Measurements from ENCODE around the gene GJC3.

GJC3 gene

GRCh38 chr7:99920149-99920548, 9.3 kb downstream of the GJC3 start:
- Histone ChIP-seq H3K27ac (peak overlapping the region; percentile 81; the same call in 1 of the 2 replicates), H3K9ac (ENCODE audit: insufficient read length) (peak overlapping the region; percentile 95), H3K36me3 (ENCODE audit: insufficient read depth, low read length) (peaks cover 18% of the 10 kb centered on the region), H3K9me3 (ENCODE audit: low read depth, low read length) (no peaks in the 10 kb centered on the region), H3K4me3 (peak overlapping the region; percentile 90)
- TF ChIP-seq EZH2 (IDR thresholded peaks at IDR 0.05) (no peak), FOXP2 (optimal IDR thresholded peaks at IDR 0.05; ENCODE audit: control extremely low read depth, extremely low read length, insufficient read depth) (no peak), POLR2AphosphoS5 (IDR thresholded peaks at IDR 0.05; ENCODE audit: borderline replicate concordance, low read depth, low read length) (no peak)
- no peak for DNase-seq (ENCODE audit: low read depth, low spot score)

- Histone ChIP-seq H3K27ac (peak overlapping the region; percentile 81), H3K9ac (ENCODE audit: insufficient read length) (peak overlapping the region; percentile 95), H3K36me3 (ENCODE audit: insufficient read depth, low read length) (peaks cover 18% of the 10 kb centered on the region), H3K4me3 (peak overlapping the region; percentile 90), H3K9me3 (ENCODE audit: low read depth, low read length) (no peaks in the 10 kb centered on the region)
- DNase-seq (ENCODE audit: low read depth, low spot score) = no peak
- no peak; the same call in 1 of the 2 replicates for TF ChIP-seq POLR2AphosphoS5 (IDR thresholded peaks at IDR 0.05; ENCODE audit: borderline replicate concordance, low read depth, low read length)
- TF ChIP-seq FOXP2 (optimal IDR thresholded peaks at IDR 0.05; ENCODE audit: control extremely low read depth, extremely low read length, insufficient read depth) = no peak
- no peak for TF ChIP-seq EZH2 (IDR thresholded peaks at IDR 0.05)
Measured at GRCh38 chr7:99919814-99920112, 9.7 kb downstream of the GJC3 start.

- peaks cover 18% of the 10 kb centered on the region for H3K36me3 ChIP-seq (ENCODE audit: insufficient read depth, low read length)
- peak; percentile 94 for TF ChIP-seq POLR2AphosphoS5 (IDR thresholded peaks at IDR 0.05; ENCODE audit: borderline replicate concordance, low read depth, low read length)
- TF ChIP-seq EZH2 (IDR thresholded peaks at IDR 0.05) = no peak
- no peaks in the 10 kb centered on the region for H3K9me3 ChIP-seq (ENCODE audit: low read depth, low read length)
- peak within 1 kb of the TSS; percentile 95 for H3K9ac ChIP-seq (ENCODE audit: insufficient read length)
- peak within 1 kb of the TSS; percentile 81 for H3K27ac ChIP-seq
- H3K4me3 ChIP-seq = peak within 1 kb of the TSS; percentile 90
- DNase-seq (ENCODE audit: low read depth, low spot score) = no peak
Measured at GRCh38 chr7:99918959-99919813, 10.2 kb downstream of the GJC3 start, which contains the start of gene TRIM4. Gene TRIM4, minus strand, starts transcription at chr7:99919530. Its CDS starts 129 bp downstream, at chr7:99919401.

GRCh38 chr7:99910976-99911375, 18.4 kb downstream of the GJC3 start:
- Histone ChIP-seq H3K36me3 (ENCODE audit: insufficient read depth, low read length) (peaks cover 36% of the 10 kb centered on the region), H3K27ac (no peak overlapping the region), H3K9me3 (ENCODE audit: low read depth, low read length) (no peaks in the 10 kb centered on the region), H3K9ac (ENCODE audit: insufficient read length) (no peak overlapping the region), H3K4me3 (no peak overlapping the region)
- DNase-seq (ENCODE audit: low read depth, low spot score) = no peak
- TF ChIP-seq FOXP2 (optimal IDR thresholded peaks at IDR 0.05; ENCODE audit: control extremely low read depth, extremely low read length, insufficient read depth) (no peak), EZH2 (IDR thresholded peaks at IDR 0.05) (no peak), POLR2AphosphoS5 (IDR thresholded peaks at IDR 0.05; ENCODE audit: borderline replicate concordance, low read depth, low read length) (no peak)

- H3K36me3 ChIP-seq (ENCODE audit: insufficient read depth, low read length) = peaks cover 51% of the 10 kb centered on the region
- TF ChIP-seq POLR2AphosphoS5 (IDR thresholded peaks at IDR 0.05; ENCODE audit: borderline replicate concordance, low read depth, low read length) (no peak), EZH2 (IDR thresholded peaks at IDR 0.05) (no peak), FOXP2 (optimal IDR thresholded peaks at IDR 0.05; ENCODE audit: control extremely low read depth, extremely low read length, insufficient read depth) (no peak)
- H3K9me3 ChIP-seq (ENCODE audit: low read depth, low read length) = no peaks in the 10 kb centered on the region
- peak overlapping the region; percentile 46; the same call in 1 of the 2 replicates for H3K27ac ChIP-seq
- H3K9ac ChIP-seq (ENCODE audit: insufficient read length) = no peak overlapping the region
- no peak overlapping the region for H3K4me3 ChIP-seq
- no peak for DNase-seq (ENCODE audit: low read depth, low spot score)
Measured at GRCh38 chr7:99901581-99901980, 27.8 kb downstream of the GJC3 start.

GRCh38 chr7:99899830-99900519, 29.4 kb downstream of the GJC3 start:
- Histone ChIP-seq H3K9ac (ENCODE audit: insufficient read length) (no peak overlapping the region), H3K9me3 (ENCODE audit: low read depth, low read length) (no peaks in the 10 kb centered on the region), H3K4me3 (no peak overlapping the region), H3K27ac (no peak overlapping the region), H3K36me3 (ENCODE audit: insufficient read depth, low read length) (peaks cover 44% of the 10 kb centered on the region)
- TF ChIP-seq POLR2AphosphoS5 (IDR thresholded peaks at IDR 0.05; ENCODE audit: borderline replicate concordance, low read depth, low read length) = no peak
- no peak for TF ChIP-seq FOXP2 (optimal IDR thresholded peaks at IDR 0.05; ENCODE audit: control extremely low read depth, extremely low read length, insufficient read depth)
- TF ChIP-seq EZH2 (IDR thresholded peaks at IDR 0.05) = no peak
- no peak for DNase-seq (ENCODE audit: low read depth, low spot score)

GRCh38 chr7:99898836-99899235, 30.6 kb downstream of the GJC3 start:
- DNase-seq (ENCODE audit: low read depth, low spot score) = no peak
- no peak for TF ChIP-seq POLR2AphosphoS5 (IDR thresholded peaks at IDR 0.05; ENCODE audit: borderline replicate concordance, low read depth, low read length)
- no peak for TF ChIP-seq EZH2 (IDR thresholded peaks at IDR 0.05)
- no peak for TF ChIP-seq FOXP2 (optimal IDR thresholded peaks at IDR 0.05; ENCODE audit: control extremely low read depth, extremely low read length, insufficient read depth)
- Histone ChIP-seq H3K27ac (no peak overlapping the region), H3K9ac (ENCODE audit: insufficient read length) (no peak overlapping the region), H3K36me3 (ENCODE audit: insufficient read depth, low read length) (peaks cover 35% of the 10 kb centered on the region), H3K9me3 (ENCODE audit: low read depth, low read length) (no peaks in the 10 kb centered on the region), H3K4me3 (no peak overlapping the region)

GRCh38 chr7:99898023-99898357, 31.4 kb downstream of the GJC3 start:
- no peaks in the 10 kb centered on the region for H3K9me3 ChIP-seq (ENCODE audit: low read depth, low read length)
- DNase-seq (ENCODE audit: low read depth, low spot score) = no peak
- no peak overlapping the region for H3K27ac ChIP-seq
- H3K36me3 ChIP-seq (ENCODE audit: insufficient read depth, low read length) = peaks cover 26% of the 10 kb centered on the region
- no peak overlapping the region for H3K4me3 ChIP-seq
- no peak overlapping the region for H3K9ac ChIP-seq (ENCODE audit: insufficient read length)
- TF ChIP-seq FOXP2 (optimal IDR thresholded peaks at IDR 0.05; ENCODE audit: control extremely low read depth, extremely low read length, insufficient read depth) = no peak
- TF ChIP-seq EZH2 (IDR thresholded peaks at IDR 0.05) = no peak
- no peak for TF ChIP-seq POLR2AphosphoS5 (IDR thresholded peaks at IDR 0.05; ENCODE audit: borderline replicate concordance, low read depth, low read length)

Data from SK-N-MC (cell line).